K562 (cell line): ENCODE results near the gene E2F1. TPM values are rescaled to one million over a fixed set of nuclear protein-coding genes. Genes with fewer than 3 reads are reported as not detected.

Source experiments
- BCL6 ChIP-seq: fragments of 250-450 bp; sonication (Bioruptor Pico); IDR thresholded peaks from 2 replicates; pipeline ENCODE4 v1.4.0; 2020
- CCAR2 ChIP-seq: fragments of 200-400 bp; formaldehyde crosslinking; IDR thresholded peaks from 2 replicates; pipeline ENCODE4 v1.6.1; 2017; ENCODE audit warnings: mild to moderate bottlenecking, low read depth, low read length
- E2F1 ChIP-seq: sonication (generic); formaldehyde crosslinking; IDR thresholded peaks from 2 replicates; pipeline ENCODE4 v1.8.1; 2023; ENCODE audit warnings: mild to moderate bottlenecking, missing genetic modification reagents, moderate library complexity
- GTF2F1 ChIP-seq: IDR thresholded peaks from 2 replicates; pipeline ENCODE4 v1.6.1; 2011; ENCODE audit warnings: low read depth, low read length, improper control_type of control experiment
- HNRNPH1 ChIP-seq: fragments of 200-400 bp; formaldehyde crosslinking; optimal IDR thresholded peaks from 2 replicates; pipeline ENCODE3; 2017; ENCODE audit warnings: low read depth, mild to moderate bottlenecking, low read length, moderate library complexity
- IFI16 ChIP-seq: fragments of 250-450 bp; sonication (Bioruptor Pico); IDR thresholded peaks from 2 replicates; pipeline ENCODE4 v2.1.2; 2022; ENCODE audit warnings: mild to moderate bottlenecking, inconsistent platforms
- KDM2B ChIP-seq: fragments of 250-450 bp; sonication (Bioruptor Pico); IDR thresholded peaks from 2 replicates; pipeline ENCODE4 v1.8.0; 2021; ENCODE audit warnings: mild to moderate bottlenecking, moderate library complexity
- KLF10 ChIP-seq: fragments of 250-450 bp; sonication (Bioruptor Pico); IDR thresholded peaks from 2 replicates; pipeline ENCODE4 v1.6.1; 2021; ENCODE audit warnings: matching md5 sums
- KLF13 ChIP-seq: fragments of 450-650 bp; IDR thresholded peaks from 2 replicates; pipeline ENCODE4 v1.6.1; 2016; ENCODE audit warnings: missing genetic modification characterization, low read depth, mild to moderate bottlenecking, missing compliant biosample characterization, moderate library complexity, borderline replicate concordance
- MBD2 ChIP-seq: sonication (generic); IDR thresholded peaks from 2 replicates; pipeline ENCODE4 v1.6.1; 2016; ENCODE audit warnings: low read depth, borderline replicate concordance
- MEIS2 ChIP-seq: fragments of 450-650 bp; IDR thresholded peaks from 2 replicates; pipeline ENCODE4 v1.6.1; 2014; ENCODE audit warnings: mild to moderate bottlenecking; ENCODE audit not compliant: partially characterized antibody
- NCOR1 ChIP-seq: fragments of 450-650 bp; IDR thresholded peaks from 2 replicates; pipeline ENCODE4 v1.6.1; 2016; ENCODE audit warnings: mild to moderate bottlenecking, moderate library complexity
- NR1H2 ChIP-seq: sonication (generic); formaldehyde crosslinking; IDR thresholded peaks from 2 replicates; pipeline ENCODE4 v1.4.0; 2020; ENCODE audit warnings: mild to moderate bottlenecking, missing genetic modification reagents
- PURB ChIP-seq: sonication (generic); formaldehyde crosslinking; IDR thresholded peaks from 2 replicates; pipeline ENCODE4 v1.9.0; 2021; ENCODE audit warnings: low read depth, mild to moderate bottlenecking, missing genetic modification reagents
- RBM14 ChIP-seq: fragments of 200-400 bp; formaldehyde crosslinking; IDR thresholded peaks from 2 replicates; pipeline ENCODE4 v1.6.1; 2018; ENCODE audit warnings: low read depth, mild to moderate bottlenecking, low read length, moderate library complexity, borderline replicate concordance; ENCODE audit not compliant: insufficient read depth
- ZC3H8 ChIP-seq: fragments of 450-650 bp; IDR thresholded peaks from 2 replicates; pipeline ENCODE4 v1.6.1; 2017
- ZKSCAN8 ChIP-seq: fragments of 200-800 bp; sonication (Bioruptor generic); IDR thresholded peaks from 2 replicates; pipeline ENCODE4 v1.6.1; 2016; ENCODE audit warnings: missing genetic modification characterization, missing compliant biosample characterization
- ZNF174 ChIP-seq: fragments of 250-450 bp; sonication (Bioruptor Pico); IDR thresholded peaks from 2 replicates; pipeline ENCODE4 v1.4.0; 2020; ENCODE audit warnings: mild to moderate bottlenecking
- ZNF586 ChIP-seq: fragments of 450-650 bp; formaldehyde crosslinking; conservative IDR thresholded peaks from 2 replicates; pipeline ENCODE4 v1.4.0; 2020; ENCODE audit warnings: mild to moderate bottlenecking, moderate library complexity
- ZNF699 ChIP-seq: fragments of 250-450 bp; sonication (Bioruptor Pico); IDR thresholded peaks from 2 replicates; pipeline ENCODE4 v1.8.0; 2021; ENCODE audit warnings: mild to moderate bottlenecking, moderate library complexity; ENCODE audit not compliant: insufficient replicate concordance
- ZNF785 ChIP-seq: fragments of 250-450 bp; sonication (Bioruptor Pico); IDR thresholded peaks from 2 replicates; pipeline ENCODE4 v1.4.0; 2020; ENCODE audit warnings: mild to moderate bottlenecking
- ZSCAN29 ChIP-seq: fragments of 450-650 bp; IDR thresholded peaks from 2 replicates; pipeline ENCODE4 v1.6.1; 2017
- polyA plus RNA-seq, 8 experiments: library from polyadenylated mRNA; depleted of rRNA in 4 of 8; stranded (reverse) in 5 of 8; unstranded in 3 of 8; fragments of >200 nt; fragmentation: Nextera tagmentation in 2 of 8; fragmentation: Illumina TruSeq in 1 of 8; extraction: Ambion mirVana in 2 of 8; extraction: Trizol in 1 of 8; gene quantifications; 2 replicates each; pipeline versions ENCODE4 v1.2.1 to v1.2.3, GENCODE V29; 2011 to 2014; ENCODE audit warnings: inconsistent platforms in 1 of 8, missing spikeins in 1 of 8
- total RNA-seq, 7 experiments: library from RNA; depleted of rRNA in 6 of 7; stranded (reverse); fragments of >200 nt in 6 of 7; fragmentation: Illumina TruSeq in 2 of 7; extraction: Trizol in 2 of 7; gene quantifications; 2 replicates each; pipeline versions ENCODE4 v1.2.1 to v1.2.3, GENCODE V29; 2011 to 2021; ENCODE audit warnings: low replicate concordance in 1 of 7
- TF ChIP-seq, protein P1 (sequence below): fragments of 200-800 bp; sonication (Bioruptor generic); IDR thresholded peaks from 2 replicates; pipeline ENCODE4 v1.6.1; 2016; ENCODE audit warnings: missing genetic modification characterization, missing compliant biosample characterization

The E2F1 gene
- total and polyA plus RNA-seq, 9 of the 15 experiments (the other 6 are each of a cell fraction or from before 2014, with no cell fraction given), result 0.14 to 30.6 (median 13.1) TPM

DNA sequence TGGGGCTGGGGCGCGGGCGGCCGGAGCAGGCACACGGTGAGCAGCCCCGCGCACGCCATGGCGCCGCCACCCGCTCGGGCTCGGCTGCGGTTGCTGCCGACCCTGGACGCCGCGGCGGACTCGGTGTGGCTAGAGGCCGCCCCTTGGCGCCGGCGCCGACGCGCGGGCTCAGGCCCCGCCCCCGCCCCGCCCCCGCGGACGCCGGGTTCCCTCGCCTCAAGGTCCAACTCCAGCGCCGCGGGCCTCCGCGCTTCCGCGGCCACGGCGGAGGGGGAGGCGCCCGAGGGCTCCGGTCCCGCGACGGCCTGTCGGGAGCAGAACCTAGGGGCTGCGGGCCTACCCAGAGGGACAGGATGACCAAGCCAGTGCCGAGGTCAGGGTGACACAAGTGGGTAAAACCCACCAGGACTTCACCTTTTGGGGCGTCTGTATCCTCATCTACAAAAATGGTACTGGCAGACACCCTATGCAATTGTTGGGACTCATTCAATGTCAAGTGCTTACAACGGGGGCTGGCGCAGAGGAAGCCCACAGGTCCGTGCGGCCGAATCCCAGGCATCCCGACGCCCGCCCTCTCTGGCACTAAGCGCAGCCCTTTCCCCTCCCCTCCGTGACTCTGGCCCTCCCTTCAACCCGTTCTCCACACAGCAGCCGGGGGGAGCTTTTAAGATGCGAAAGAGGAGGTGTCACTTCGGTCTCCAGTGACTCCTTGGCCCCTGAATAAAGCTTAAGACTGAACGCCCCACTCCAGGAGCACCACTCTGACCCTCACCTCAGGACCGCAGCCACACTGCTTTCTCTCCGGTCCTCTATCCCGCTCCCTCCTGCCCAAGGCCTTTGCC lies 11.7 kb downstream of the E2F1 start, which contains the start of gene NECAB3 (continued):
- no peak for TF ChIP-seq ZNF785 (CRISPR knock-in tag)
- TF ChIP-seq RBM14, result no peak
- no peak for TF ChIP-seq MEIS2
- TF ChIP-seq ZNF586 (CRISPR knock-in tag), result no peak
- TF ChIP-seq NCOR1, result no peak
- TF ChIP-seq GTF2F1, result no peak
- TF ChIP-seq BCL6 (CRISPR knock-in tag), result no peak
- no peak for TF ChIP-seq MBD2
- TF ChIP-seq E2F1, result no peak
- TF ChIP-seq KDM2B (CRISPR knock-in tag), result peak; percentile 58; the same call in 1 of the 2 replicates
- no peak for TF ChIP-seq ZNF174
- TF ChIP-seq ZNF699 (CRISPR knock-in tag), result no peak
- TF ChIP-seq, protein P1, sequence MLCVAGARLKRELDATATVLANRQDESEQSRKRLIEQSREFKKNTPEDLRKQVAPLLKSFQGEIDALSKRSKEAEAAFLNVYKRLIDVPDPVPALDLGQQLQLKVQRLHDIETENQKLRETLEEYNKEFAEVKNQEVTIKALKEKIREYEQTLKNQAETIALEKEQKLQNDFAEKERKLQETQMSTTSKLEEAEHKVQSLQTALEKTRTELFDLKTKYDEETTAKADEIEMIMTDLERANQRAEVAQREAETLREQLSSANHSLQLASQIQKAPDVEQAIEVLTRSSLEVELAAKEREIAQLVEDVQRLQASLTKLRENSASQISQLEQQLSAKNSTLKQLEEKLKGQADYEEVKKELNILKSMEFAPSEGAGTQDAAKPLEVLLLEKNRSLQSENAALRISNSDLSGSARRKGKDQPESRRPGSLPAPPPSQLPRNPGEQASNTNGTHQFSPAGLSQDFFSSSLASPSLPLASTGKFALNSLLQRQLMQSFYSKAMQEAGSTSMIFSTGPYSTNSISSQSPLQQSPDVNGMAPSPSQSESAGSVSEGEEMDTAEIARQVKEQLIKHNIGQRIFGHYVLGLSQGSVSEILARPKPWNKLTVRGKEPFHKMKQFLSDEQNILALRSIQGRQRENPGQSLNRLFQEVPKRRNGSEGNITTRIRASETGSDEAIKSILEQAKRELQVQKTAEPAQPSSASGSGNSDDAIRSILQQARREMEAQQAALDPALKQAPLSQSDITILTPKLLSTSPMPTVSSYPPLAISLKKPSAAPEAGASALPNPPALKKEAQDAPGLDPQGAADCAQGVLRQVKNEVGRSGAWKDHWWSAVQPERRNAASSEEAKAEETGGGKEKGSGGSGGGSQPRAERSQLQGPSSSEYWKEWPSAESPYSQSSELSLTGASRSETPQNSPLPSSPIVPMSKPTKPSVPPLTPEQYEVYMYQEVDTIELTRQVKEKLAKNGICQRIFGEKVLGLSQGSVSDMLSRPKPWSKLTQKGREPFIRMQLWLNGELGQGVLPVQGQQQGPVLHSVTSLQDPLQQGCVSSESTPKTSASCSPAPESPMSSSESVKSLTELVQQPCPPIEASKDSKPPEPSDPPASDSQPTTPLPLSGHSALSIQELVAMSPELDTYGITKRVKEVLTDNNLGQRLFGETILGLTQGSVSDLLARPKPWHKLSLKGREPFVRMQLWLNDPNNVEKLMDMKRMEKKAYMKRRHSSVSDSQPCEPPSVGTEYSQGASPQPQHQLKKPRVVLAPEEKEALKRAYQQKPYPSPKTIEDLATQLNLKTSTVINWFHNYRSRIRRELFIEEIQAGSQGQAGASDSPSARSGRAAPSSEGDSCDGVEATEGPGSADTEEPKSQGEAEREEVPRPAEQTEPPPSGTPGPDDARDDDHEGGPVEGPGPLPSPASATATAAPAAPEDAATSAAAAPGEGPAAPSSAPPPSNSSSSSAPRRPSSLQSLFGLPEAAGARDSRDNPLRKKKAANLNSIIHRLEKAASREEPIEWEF, result no peak
- no peak for TF ChIP-seq ZC3H8
- TF ChIP-seq KLF10, result no peak
- no peak for TF ChIP-seq IFI16
- TF ChIP-seq ZSCAN29, result no peak
- TF ChIP-seq CCAR2, result no peak
- TF ChIP-seq NR1H2 (CRISPR knock-in tag), result no peak
- no peak for TF ChIP-seq KLF13
- TF ChIP-seq ZKSCAN8 (CRISPR knock-in tag), result no peak
- no peak for TF ChIP-seq HNRNPH1
- TF ChIP-seq PURB, result no peak
